ENCODE results near the gene CAVIN4.

CAVIN4 gene

DNA sequence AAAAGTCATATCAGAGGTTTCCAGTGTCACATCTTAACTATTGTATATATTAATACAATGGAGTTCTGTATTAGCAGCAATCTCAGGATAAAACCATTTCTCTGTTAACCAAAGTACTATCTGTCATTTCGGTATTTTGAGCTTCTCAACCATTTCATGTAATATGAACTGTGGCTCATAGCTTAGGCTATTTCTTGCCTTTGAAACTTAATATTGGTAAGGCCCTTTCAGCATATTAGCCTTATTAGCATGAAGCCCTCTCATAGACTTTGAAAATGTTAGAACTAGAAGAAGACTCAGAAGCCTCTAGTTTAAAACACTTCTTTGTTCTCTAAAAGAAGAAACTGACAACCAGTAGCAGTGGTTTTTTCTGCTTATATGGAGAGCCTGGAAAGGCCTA is 731 bp downstream of the CAVIN4 start:
- Histone ChIP-seq H3K27ac (ENCODE audit: low read depth, low read length) (no peak overlapping the region), H3K4me3 (ENCODE audit: low read depth, low read length) (no peak overlapping the region), H3K36me3 (ENCODE audit: control insufficient read depth in 1 of 2, insufficient read depth in 2 of 2, low read length in 2 of 2) (peaks cover 6% of the 10 kb centered on the region in 2 experiments), H2BK5ac (ENCODE audit: low read depth, low read length, poor library complexity) (no peak overlapping the region), H2AK5ac (ENCODE audit: low read length) (no peak overlapping the region), H2BK12ac (ENCODE audit: low read length) (no peak overlapping the region), H3K9me3 (ENCODE audit: insufficient read depth, low read depth, low read length) (no peaks in the 10 kb centered on the region), H4K91ac (ENCODE audit: low read depth, low read length) (no peak overlapping the region), H2AFZ (ENCODE audit: insufficient read depth, low read length, poor library complexity) (no peak overlapping the region), H3K27me3 (ENCODE audit: insufficient read depth, low read length) (no peaks in the 10 kb centered on the region), H4K8ac (ENCODE audit: low read depth, low read length) (no peak overlapping the region), H4K12ac (ENCODE audit: low read depth, low read length) (no peak overlapping the region), H3K79me1 (ENCODE audit: low read length) (no peaks in the 10 kb centered on the region), H3K4ac (ENCODE audit: low read depth, low read length) (no peak overlapping the region), H3K18ac (ENCODE audit: low read length) (no peak overlapping the region), H3K9ac (ENCODE audit: low read length) (no peak overlapping the region), H3K4me2 (ENCODE audit: low read length) (no peak overlapping the region), H3K23ac (ENCODE audit: low read length) (no peak overlapping the region), H3K4me1 (ENCODE audit: control insufficient read depth in 1 of 2, insufficient read depth in 2 of 2, low read length in 2 of 2) (no peaks in the 10 kb centered on the region), H2BK120ac (ENCODE audit: insufficient read depth, low read length, poor library complexity) (no peak overlapping the region), H3K14ac (ENCODE audit: low read length) (no peak overlapping the region), H3K79me2 (ENCODE audit: control insufficient read depth, insufficient read depth, low read length, poor library complexity) (no peaks in the 10 kb centered on the region)
- DNase-seq, result no peak
- WGBS (ENCODE audit: extremely low coverage, insufficient coverage, insufficient read length), result no CpG with 5 or more reads among the region's 1 CpG

- H3K4ac ChIP-seq (ENCODE audit: low read depth, low read length), result no peak overlapping the region
- H3K36me3 ChIP-seq (ENCODE audit: control insufficient read depth in 1 of 2, insufficient read depth in 2 of 2, low read length in 2 of 2), result peaks cover 3 to 8% of the 10 kb centered on the region in 2 experiments
- DNase-seq, result no peak
- no peak overlapping the region for H3K9ac ChIP-seq (ENCODE audit: low read length)
- H3K4me3 ChIP-seq (ENCODE audit: low read depth, low read length), result no peak overlapping the region
- no CpG with 5 or more reads among the region's 2 CpGs for WGBS (ENCODE audit: extremely low coverage, insufficient coverage, insufficient read length)
- H4K8ac ChIP-seq (ENCODE audit: low read depth, low read length), result no peak overlapping the region
- no peak overlapping the region for H2AFZ ChIP-seq (ENCODE audit: insufficient read depth, low read length, poor library complexity)
- H3K79me2 ChIP-seq (ENCODE audit: control insufficient read depth, insufficient read depth, low read length, poor library complexity), result no peaks in the 10 kb centered on the region
- no peaks in the 10 kb centered on the region for H3K27me3 ChIP-seq (ENCODE audit: insufficient read depth, low read length)
- no peak overlapping the region for H3K4me2 ChIP-seq (ENCODE audit: low read length)
- no peak overlapping the region for H2BK12ac ChIP-seq (ENCODE audit: low read length)
- no peaks in the 10 kb centered on the region for H3K9me3 ChIP-seq (ENCODE audit: insufficient read depth, low read depth, low read length)
- H3K4me1 ChIP-seq (ENCODE audit: control insufficient read depth in 1 of 2, insufficient read depth in 2 of 2, low read length in 2 of 2), result no peaks in the 10 kb centered on the region
- no peaks in the 10 kb centered on the region for H3K79me1 ChIP-seq (ENCODE audit: low read length)
- H2BK5ac ChIP-seq (ENCODE audit: low read depth, low read length, poor library complexity), result no peak overlapping the region
- H3K23ac ChIP-seq (ENCODE audit: low read length), result no peak overlapping the region
- no peak overlapping the region for H4K91ac ChIP-seq (ENCODE audit: low read depth, low read length)
- H4K12ac ChIP-seq (ENCODE audit: low read depth, low read length), result no peak overlapping the region
- no peak overlapping the region for H3K14ac ChIP-seq (ENCODE audit: low read length)
- no peak overlapping the region for H2AK5ac ChIP-seq (ENCODE audit: low read length)
- H3K18ac ChIP-seq (ENCODE audit: low read length), result no peak overlapping the region
- H2BK120ac ChIP-seq (ENCODE audit: insufficient read depth, low read length, poor library complexity), result no peak overlapping the region
- H3K27ac ChIP-seq (ENCODE audit: low read depth, low read length), result no peak overlapping the region
Measured at GRCh38 chr9:100579665-100580064, 1.8 kb downstream of the CAVIN4 start.

- Histone ChIP-seq H3K9me3 (ENCODE audit: insufficient read depth, low read depth, low read length) (no peaks in the 10 kb centered on the region), H3K27me3 (ENCODE audit: insufficient read depth, low read length) (no peaks in the 10 kb centered on the region), H4K91ac (ENCODE audit: low read depth, low read length) (no peak overlapping the region), H2BK5ac (ENCODE audit: low read depth, low read length, poor library complexity) (no peak overlapping the region), H3K9ac (ENCODE audit: low read length) (no peak overlapping the region), H3K14ac (ENCODE audit: low read length) (no peak overlapping the region), H3K4me2 (ENCODE audit: low read length) (no peak overlapping the region), H3K23ac (ENCODE audit: low read length) (no peak overlapping the region), H3K18ac (ENCODE audit: low read length) (no peak overlapping the region), H4K8ac (ENCODE audit: low read depth, low read length) (no peak overlapping the region), H2BK12ac (ENCODE audit: low read length) (no peak overlapping the region), H3K4ac (ENCODE audit: low read depth, low read length) (no peak overlapping the region), H2AK5ac (ENCODE audit: low read length) (no peak overlapping the region), H3K79me2 (ENCODE audit: control insufficient read depth, insufficient read depth, low read length, poor library complexity) (no peaks in the 10 kb centered on the region), H4K12ac (ENCODE audit: low read depth, low read length) (no peak overlapping the region), H3K27ac (ENCODE audit: low read depth, low read length) (no peak overlapping the region), H3K4me1 (ENCODE audit: control insufficient read depth in 1 of 2, insufficient read depth in 2 of 2, low read length in 2 of 2) (no peaks in the 10 kb centered on the region), H3K4me3 (ENCODE audit: low read depth, low read length) (no peak overlapping the region), H2AFZ (ENCODE audit: insufficient read depth, low read length, poor library complexity) (no peak overlapping the region), H3K36me3 (ENCODE audit: control insufficient read depth in 1 of 2, insufficient read depth in 2 of 2, low read length in 2 of 2) (peaks cover 3 to 8% of the 10 kb centered on the region in 2 experiments), H2BK120ac (ENCODE audit: insufficient read depth, low read length, poor library complexity) (no peak overlapping the region), H3K79me1 (ENCODE audit: low read length) (no peaks in the 10 kb centered on the region)
- WGBS (ENCODE audit: extremely low coverage, insufficient coverage, insufficient read length), result no CpG with 5 or more reads among the region's 3 CpGs
- DNase-seq, result no peak
Measured at GRCh38 chr9:100580257-100580656, 2.4 kb downstream of the CAVIN4 start.

DNA sequence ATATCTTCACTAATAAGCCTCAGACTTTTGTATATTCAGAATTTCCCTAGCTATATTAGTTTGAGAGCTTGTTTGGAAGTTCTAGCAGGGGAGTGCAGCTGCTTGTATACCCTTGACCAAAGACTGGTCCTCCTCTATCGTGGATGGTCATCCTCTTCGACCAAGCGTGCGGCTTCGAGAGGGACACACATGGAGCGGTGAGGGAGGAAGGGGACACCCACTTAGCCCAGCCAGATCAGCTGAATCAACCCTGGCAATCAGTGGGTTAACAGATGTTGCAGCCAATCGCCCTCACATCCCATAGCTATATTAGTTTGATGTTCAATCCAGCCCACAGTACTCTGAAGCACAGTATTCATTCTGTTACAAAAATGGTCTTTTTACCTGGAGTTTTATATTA is 3.2 kb downstream of the CAVIN4 start:
- Histone ChIP-seq H2BK12ac (ENCODE audit: low read length) (no peak overlapping the region), H3K4me3 (ENCODE audit: low read depth, low read length) (no peak overlapping the region), H3K4me1 (ENCODE audit: control insufficient read depth in 1 of 2, insufficient read depth in 2 of 2, low read length in 2 of 2) (peaks cover 0 to 1% of the 10 kb centered on the region in 2 experiments), H2BK120ac (ENCODE audit: insufficient read depth, low read length, poor library complexity) (no peak overlapping the region), H3K27me3 (ENCODE audit: insufficient read depth, low read length) (no peaks in the 10 kb centered on the region), H3K4ac (ENCODE audit: low read depth, low read length) (no peak overlapping the region), H4K12ac (ENCODE audit: low read depth, low read length) (no peak overlapping the region), H2AK5ac (ENCODE audit: low read length) (no peak overlapping the region), H2BK5ac (ENCODE audit: low read depth, low read length, poor library complexity) (no peak overlapping the region), H3K9me3 (ENCODE audit: insufficient read depth, low read depth, low read length) (no peaks in the 10 kb centered on the region), H3K79me2 (ENCODE audit: control insufficient read depth, insufficient read depth, low read length, poor library complexity) (no peaks in the 10 kb centered on the region), H3K18ac (ENCODE audit: low read length) (no peak overlapping the region), H3K36me3 (ENCODE audit: control insufficient read depth in 1 of 2, insufficient read depth in 2 of 2, low read length in 2 of 2) (peaks cover 6 to 11% of the 10 kb centered on the region in 2 experiments), H3K23ac (ENCODE audit: low read length) (no peak overlapping the region), H4K91ac (ENCODE audit: low read depth, low read length) (no peak overlapping the region), H3K14ac (ENCODE audit: low read length) (no peak overlapping the region), H3K27ac (ENCODE audit: low read depth, low read length) (no peak overlapping the region), H3K79me1 (ENCODE audit: low read length) (no peaks in the 10 kb centered on the region), H3K9ac (ENCODE audit: low read length) (no peak overlapping the region), H2AFZ (ENCODE audit: insufficient read depth, low read length, poor library complexity) (no peak overlapping the region), H4K8ac (ENCODE audit: low read depth, low read length) (no peak overlapping the region), H3K4me2 (ENCODE audit: low read length) (no peak overlapping the region)
- DNase-seq, result no peak
- no CpG with 5 or more reads among the region's 7 CpGs for WGBS (ENCODE audit: extremely low coverage, insufficient coverage, insufficient read length)

All from trophoblast cell (in vitro differentiated cells and primary cell).